GF-D8 (cell line): Measurements from ENCODE around the gene ZBED6.

Experiments
- DNase-seq: peaks from one replicate; lab custom pipeline; 2025; lab: John Stamatoyannopoulos, UW

ZBED6 gene

DNA sequence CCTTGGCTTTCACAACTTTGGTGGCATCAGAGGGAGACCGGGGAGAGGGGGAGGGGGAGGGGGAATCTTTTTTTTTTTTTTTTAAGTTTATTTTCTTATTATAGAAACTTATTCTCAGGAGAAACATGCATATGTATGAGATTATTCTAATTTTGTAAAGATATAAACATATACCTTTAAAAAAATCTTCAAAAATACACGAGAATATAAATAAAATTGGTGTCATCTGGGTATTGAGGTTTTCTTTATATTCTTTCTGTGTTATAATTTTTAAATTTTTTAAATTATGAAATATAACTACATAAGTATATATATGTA, 47.1 kb downstream of the ZBED6 start:
- DNase-seq, result no peak

DNA sequence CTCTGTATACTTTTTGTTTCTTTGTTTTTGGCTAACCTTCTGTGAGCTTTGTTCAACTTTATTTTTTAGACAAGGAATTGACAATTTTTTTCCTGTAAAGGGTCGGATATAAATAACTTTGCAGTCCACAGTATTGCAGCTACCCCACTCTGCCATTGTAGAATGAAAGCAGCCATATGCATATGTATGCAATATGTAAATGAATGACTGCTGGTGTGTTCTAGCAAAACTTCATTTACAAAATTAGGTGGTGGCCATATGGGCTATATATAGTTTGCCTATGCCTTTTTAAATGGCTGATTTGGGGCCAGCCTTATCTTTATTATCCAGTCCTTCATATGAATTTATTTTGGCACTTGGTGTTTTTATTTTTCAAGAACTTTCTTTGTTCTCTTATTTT, 48.0 kb downstream of the ZBED6 start:
- DNase-seq, result no peak
